Fibroblast of pulmonary artery (primary cell): ENCODE data around the gene TWF2.

Source experiments
- DNase-seq: peaks from one replicate; pipeline ENCODE4 v3.0.0-alpha.2; 2010; ENCODE audit warnings: low read depth
- H3K4me3 ChIP-seq: replicated peaks from 2 replicates; pipeline ENCODE4 v1.5.1; 2011; ENCODE audit warnings: low read depth, mild to moderate bottlenecking, control low read depth, low read length, moderate library complexity
- TF ChIP-seq, protein P1 (sequence below): IDR thresholded peaks from 2 replicates; pipeline ENCODE4 v1.5.1; 2011; ENCODE audit warnings: mild to moderate bottlenecking, control low read depth, low read length, inconsistent platforms; ENCODE audit errors: missing control alignments

The TWF2 gene

DNA sequence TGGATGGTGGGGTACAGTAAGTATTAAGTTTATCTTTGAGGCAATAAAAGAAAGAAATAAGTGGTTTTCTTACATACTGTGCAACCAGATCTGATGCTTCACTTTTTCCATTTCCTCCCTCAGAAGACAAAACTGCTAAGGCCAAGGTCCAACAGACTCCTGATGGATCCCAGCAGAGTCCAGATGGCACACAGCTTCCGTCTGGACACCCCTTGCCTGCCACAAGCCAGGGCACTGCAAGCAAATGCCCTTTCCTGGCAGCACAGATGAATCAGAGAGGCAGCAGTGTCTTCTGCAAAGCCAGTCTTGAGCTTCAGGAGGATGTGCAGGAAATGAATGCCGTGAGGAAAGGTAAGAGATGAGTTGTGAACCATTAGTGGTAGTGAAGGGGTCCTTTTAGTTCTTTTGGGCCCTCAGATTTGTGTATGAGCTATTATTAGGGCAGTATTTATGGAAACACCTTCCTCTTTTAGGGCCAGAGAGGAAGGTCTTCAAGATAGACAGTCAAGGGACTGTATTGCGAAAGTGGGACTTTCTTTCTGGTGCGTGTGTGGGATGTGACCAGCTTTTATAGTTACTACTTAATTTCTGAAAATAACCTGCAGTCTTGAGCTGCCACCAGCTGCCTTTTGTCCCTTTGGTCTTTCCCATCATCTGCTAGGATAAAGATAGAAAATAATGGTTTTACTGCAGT, 36.4 kb downstream of the TWF2 start:
- no peak for DNase-seq
- no peak overlapping the region for H3K4me3 ChIP-seq
- TF ChIP-seq, protein P1, sequence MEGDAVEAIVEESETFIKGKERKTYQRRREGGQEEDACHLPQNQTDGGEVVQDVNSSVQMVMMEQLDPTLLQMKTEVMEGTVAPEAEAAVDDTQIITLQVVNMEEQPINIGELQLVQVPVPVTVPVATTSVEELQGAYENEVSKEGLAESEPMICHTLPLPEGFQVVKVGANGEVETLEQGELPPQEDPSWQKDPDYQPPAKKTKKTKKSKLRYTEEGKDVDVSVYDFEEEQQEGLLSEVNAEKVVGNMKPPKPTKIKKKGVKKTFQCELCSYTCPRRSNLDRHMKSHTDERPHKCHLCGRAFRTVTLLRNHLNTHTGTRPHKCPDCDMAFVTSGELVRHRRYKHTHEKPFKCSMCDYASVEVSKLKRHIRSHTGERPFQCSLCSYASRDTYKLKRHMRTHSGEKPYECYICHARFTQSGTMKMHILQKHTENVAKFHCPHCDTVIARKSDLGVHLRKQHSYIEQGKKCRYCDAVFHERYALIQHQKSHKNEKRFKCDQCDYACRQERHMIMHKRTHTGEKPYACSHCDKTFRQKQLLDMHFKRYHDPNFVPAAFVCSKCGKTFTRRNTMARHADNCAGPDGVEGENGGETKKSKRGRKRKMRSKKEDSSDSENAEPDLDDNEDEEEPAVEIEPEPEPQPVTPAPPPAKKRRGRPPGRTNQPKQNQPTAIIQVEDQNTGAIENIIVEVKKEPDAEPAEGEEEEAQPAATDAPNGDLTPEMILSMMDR: no peak

DNA sequence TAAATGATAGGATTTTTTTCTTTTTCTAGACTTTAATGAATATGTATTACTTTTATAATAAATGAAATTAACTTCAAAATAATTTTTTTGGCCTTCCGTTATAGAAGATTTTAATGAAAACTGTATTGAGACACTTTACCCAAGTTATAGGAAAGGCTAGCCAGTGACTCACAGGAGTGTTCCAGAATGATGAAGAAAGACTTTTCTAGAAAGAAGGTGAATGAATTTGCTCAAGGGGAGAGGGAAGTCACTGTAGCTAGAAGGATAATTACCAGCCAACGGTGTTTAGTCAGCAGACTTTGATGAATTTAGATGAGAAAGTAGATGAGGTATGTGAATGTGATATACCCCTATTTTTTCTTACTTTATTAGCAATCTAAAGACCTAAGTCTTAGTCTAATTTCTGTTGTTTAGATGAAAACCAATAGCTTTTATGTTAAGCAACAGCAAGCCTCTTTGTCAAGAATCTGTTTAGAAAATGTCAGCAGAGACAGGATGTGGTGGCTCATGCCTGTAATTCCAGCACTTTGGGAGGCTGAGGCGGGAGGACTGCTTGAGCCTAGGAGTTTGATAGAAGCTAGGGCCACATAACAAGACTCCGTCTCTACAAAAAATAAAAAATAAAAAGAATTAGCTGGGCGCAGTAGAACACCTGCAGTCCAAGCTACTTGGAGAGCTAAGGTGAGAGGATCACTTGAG, 37.8 kb downstream of the TWF2 start:
- peak; percentile 9 for DNase-seq
- TF ChIP-seq, protein P1: no peak
- H3K4me3 ChIP-seq: no peak overlapping the region

DNA sequence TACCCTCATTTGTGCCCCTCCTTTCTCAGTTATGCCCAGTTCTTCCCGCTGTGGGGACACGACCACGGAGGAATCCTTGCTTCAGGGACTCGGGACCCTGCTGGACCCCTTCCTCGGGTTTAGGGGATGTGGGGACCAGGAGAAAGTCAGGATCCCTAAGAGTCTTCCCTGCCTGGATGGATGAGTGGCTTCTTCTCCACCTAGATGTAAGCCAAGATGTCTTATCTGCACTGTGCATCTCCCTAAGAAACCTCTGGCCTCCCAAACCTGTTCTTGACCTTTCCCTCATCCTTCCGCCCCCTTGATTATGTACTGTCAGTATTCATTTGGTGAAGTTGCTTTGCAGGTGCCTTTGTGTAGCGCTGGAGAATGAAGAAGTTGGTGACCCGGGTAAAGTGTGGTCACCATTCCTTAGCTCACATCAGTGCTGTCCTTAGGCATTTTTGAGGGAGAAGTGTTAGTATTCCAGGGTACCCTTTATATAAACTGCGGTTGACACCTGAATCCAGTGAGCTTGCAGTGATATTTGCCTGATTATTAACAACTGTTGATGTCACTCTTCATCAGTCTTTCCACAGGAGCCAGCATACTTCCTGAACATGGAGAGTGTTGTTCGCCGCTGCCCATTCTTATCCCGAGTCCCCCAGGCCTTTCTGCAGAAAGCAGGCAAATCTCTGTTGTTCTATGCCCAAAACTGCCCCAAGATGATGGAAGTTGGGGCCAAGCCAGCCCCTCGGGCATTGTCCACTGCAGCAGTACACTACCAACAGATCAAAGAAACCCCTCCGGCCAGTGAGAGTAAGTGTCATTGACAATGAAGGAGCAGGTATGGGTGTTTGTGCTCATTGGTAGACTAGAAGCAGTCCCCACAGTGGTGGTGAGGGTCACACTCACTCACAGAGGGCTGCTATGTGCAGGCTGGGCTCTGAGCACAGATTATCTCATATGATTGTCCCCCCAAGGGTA, 40.0 kb downstream of the TWF2 start:
- TF ChIP-seq, protein P1: no peak
- no peak for DNase-seq
- H3K4me3 ChIP-seq: peak overlapping the region; percentile 90

DNA sequence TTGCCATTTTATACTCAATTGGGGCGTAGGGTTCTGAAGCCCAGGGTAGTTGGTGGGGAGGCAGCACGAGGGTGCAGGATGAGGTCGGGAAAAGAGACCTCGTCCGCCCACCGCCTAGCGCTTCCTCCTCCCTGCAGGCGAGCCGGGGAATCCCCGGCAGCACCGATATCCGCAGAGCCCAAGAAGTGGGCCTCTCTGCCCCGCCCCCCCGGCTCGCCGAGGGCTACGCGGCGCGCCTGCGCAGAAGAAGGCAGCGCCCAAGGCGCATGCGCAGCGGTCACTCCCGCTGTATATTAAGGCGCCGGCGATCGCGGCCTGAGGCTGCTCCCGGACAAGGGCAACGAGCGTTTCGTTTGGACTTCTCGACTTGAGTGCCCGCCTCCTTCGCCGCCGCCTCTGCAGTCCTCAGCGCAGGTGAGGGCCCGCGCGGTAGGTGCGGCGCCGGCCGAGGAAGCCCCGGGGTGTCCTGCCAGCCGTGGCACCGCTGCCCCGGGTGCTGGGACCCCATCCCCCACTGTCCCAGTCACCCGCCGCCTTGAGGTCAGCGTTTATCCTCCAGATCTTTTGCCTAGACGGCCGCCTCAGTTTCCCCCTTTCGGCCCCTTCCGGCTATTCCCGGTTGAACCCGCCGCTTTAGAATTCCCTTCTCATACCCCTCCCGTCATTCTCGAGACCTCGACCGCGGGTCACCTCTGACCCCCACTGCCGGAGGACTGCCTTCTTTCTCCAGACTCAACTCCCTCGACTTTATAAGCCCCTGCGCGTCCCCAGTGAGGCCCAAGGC, 40.9 kb downstream of the TWF2 start, which contains the start of gene ALAS1:
Gene ALAS1, plus strand, starts transcription at position 319 of the 784 bp plus-strand sequence. CDS start 1,082 bp downstream, outside the sequence.
- peak within 1 kb of the TSS; percentile 90 for H3K4me3 ChIP-seq
- TF ChIP-seq, protein P1: no peak

DNA sequence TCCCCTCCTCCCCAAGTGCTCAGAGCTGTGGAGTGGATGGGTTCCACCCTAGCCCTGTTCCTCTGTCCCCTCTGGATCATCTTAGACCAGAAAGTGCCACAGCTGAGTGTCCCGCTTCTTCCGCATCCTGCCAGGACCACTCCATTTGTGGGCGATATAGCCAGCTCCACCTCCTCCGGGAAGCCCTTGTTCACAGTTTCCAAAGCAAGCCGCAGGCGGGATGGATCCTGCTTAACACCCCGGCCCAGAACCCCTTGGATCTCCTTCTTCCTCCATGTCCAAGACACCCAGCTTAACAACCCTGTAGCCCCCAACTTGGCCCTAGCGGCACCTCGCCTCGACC, 41.5 kb downstream of the TWF2 start:
- TF ChIP-seq, protein P1: no peak

More for the DNA sequence above, 40.9 kb downstream of the TWF2 start, which contains the start of gene ALAS1:
- DNase-seq: peak; percentile 86

DNA sequence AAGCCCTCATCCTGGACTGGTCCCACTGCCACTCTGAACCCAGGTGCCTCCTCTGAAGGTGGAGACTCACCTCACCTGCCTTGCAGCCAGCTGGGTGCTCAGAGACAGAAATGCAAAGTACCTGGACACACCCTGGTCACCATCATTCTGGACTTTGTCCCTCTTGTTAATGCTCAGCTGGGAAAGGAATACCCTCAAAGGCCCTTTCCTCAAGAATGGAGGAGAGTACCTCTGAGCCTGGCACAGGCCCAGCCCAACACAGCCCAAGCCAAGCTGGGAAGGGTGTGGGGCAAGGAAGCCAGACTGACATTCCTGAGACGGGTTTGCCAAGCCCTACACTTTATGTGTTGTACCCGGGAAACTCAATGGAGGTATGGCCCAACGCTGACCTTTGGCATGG, 42.0 kb downstream of the TWF2 start:
- no peak for DNase-seq
- H3K4me3 ChIP-seq: no peak overlapping the region
- TF ChIP-seq, protein P1: no peak

More for the DNA sequence above, 41.5 kb downstream of the TWF2 start:
- DNase-seq: no peak
- H3K4me3 ChIP-seq: peak overlapping the region; percentile 90
